ENCODE measurements around the gene PLCH2.

The PLCH2 gene

DNA sequence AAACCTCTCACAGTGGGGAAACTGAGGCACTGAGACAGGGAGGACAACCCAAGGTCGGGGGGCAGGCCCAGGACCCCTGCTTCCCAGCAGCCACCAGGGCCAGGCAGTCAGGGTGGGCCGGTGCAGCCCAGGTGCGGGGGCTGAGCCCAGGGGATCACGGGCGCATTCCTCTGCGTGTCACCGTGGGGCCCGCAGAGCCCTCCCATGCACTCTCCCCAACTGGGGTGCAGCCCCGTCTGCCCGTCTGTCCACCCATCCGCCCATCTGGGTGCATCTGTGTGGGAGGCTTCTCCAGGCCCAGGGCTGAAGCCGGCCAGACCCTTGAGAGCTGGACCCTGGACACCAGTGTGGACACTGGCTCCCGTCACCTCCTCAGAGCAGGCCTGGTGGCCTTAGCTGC lies 2.9 kb upstream of the PLCH2 start:
- no peak for TF ChIP-seq CTCF (IDR thresholded peaks at IDR 0.05; ENCODE audit: low read depth, low read length, missing control alignments)
- no peak overlapping the region for H3K4me3 ChIP-seq (replicated peaks; ENCODE audit: low read depth, low read length)
- DNase-seq (ENCODE audit: extremely low read depth, low read depth), result no peak

- TF ChIP-seq CTCF (IDR thresholded peaks at IDR 0.05; ENCODE audit: low read depth, low read length, missing control alignments), result no peak
- no peak overlapping the region for H3K4me3 ChIP-seq (replicated peaks; ENCODE audit: low read depth, low read length)
- no peak for DNase-seq (ENCODE audit: extremely low read depth, low read depth)
Measured at GRCh38 chr1:2474104-2474844, 1.8 kb upstream of the PLCH2 start.

GRCh38 chr1:2474933-2475371 lies 1.1 kb upstream of the PLCH2 start:
- TF ChIP-seq CTCF (IDR thresholded peaks at IDR 0.05; ENCODE audit: low read depth, low read length, missing control alignments), result no peak
- DNase-seq (ENCODE audit: extremely low read depth, low read depth), result no peak
- H3K4me3 ChIP-seq (replicated peaks; ENCODE audit: low read depth, low read length), result no peak overlapping the region

DNA sequence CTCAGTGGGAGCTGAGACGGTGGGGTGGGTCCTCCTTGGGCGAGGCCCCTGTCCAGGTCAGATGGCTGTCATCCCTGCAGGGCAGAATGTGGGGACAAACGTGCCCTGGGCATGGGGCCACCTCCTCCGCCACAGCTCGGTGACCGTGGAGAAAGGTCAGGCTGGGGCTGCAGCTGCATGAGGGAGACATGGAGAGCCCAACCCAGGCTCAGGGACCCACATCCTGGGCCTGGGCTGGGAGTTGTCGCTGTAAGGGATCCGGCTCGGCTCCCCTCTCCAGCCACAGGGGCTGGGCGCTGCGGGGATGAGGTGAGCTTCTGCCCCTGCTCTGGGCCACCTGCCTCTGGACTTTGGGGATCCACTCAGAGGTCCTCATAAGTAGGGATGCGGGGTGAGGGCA lies 518 bp upstream of the PLCH2 start:
- no peak for DNase-seq (ENCODE audit: extremely low read depth, low read depth)
- no peak for TF ChIP-seq CTCF (IDR thresholded peaks at IDR 0.05; ENCODE audit: low read depth, low read length, missing control alignments)
- H3K4me3 ChIP-seq (replicated peaks; ENCODE audit: low read depth, low read length), result no peak overlapping the region

DNA sequence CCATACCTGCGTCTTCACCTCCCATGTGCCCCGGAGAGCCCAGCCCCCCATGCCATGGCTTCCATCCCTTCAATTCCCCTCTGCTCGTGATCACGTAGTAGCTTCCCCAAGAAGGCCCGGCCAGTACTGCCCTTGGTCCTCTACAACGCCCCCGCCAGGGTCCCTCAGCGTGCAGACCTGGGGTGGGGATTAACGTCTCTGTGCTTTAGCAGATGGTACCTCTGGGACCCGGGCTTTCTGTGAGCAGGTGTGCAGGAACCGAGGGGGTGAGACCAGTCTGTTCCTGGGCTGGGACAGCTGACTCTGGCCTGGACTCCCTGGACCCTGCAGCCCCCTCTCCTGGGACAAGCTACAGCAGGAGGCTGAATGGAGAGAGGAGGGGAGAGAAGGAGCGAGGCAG lies 1.2 kb downstream of the PLCH2 start:
- no peak for DNase-seq (ENCODE audit: extremely low read depth, low read depth)
- no peak for TF ChIP-seq CTCF (IDR thresholded peaks at IDR 0.05; ENCODE audit: low read depth, low read length, missing control alignments)
- no peak overlapping the region for H3K4me3 ChIP-seq (replicated peaks; ENCODE audit: low read depth, low read length)

GRCh38 chr1:2477791-2478499 lies 1.9 kb downstream of the PLCH2 start:
- TF ChIP-seq CTCF (IDR thresholded peaks at IDR 0.05; ENCODE audit: low read depth, low read length, missing control alignments), result no peak
- DNase-seq (ENCODE audit: extremely low read depth, low read depth), result no peak
- no peak overlapping the region for H3K4me3 ChIP-seq (replicated peaks; ENCODE audit: low read depth, low read length)
